ENCODE data around the gene FRMPD1. TPM values are rescaled to one million over a fixed set of nuclear protein-coding genes. Genes with fewer than 3 reads are reported as not detected.

FRMPD1 gene
- total RNA-seq, 1 experiment from 2014 or later: 0.26 TPM

- TF ChIP-seq MXD4 (CRISPR knock-in tag; IDR thresholded peaks at IDR 0.05; ENCODE audit: borderline replicate concordance) (no peak), HMGA2 (CRISPR knock-in tag; IDR thresholded peaks at IDR 0.05) (no peak), PRDM15 (CRISPR knock-in tag; IDR thresholded peaks at IDR 0.05) (no peak)
- no peaks in the 10 kb centered on the region for H3K36me3 Mint-ChIP-seq
- H3K27me3 Mint-ChIP-seq (ENCODE audit: low read depth): no peaks in the 10 kb centered on the region
- no peak overlapping the region for H3K4me3 Mint-ChIP-seq
- H3K4me1 Mint-ChIP-seq: peaks cover 9% of the 10 kb centered on the region
- ATAC-seq (no peak), DNase-seq (ENCODE audit: low spot score) (no peak)
- CTCF ChIA-PET: interaction anchor here (0.7 kb wide), 1 partner anchor 285 kb away, joined by 4 read pairs; no protein-coding TSS in a partner anchor
- no peak overlapping the region for H3K27ac Mint-ChIP-seq
- H3K9me3 Mint-ChIP-seq: peaks cover 15% of the 10 kb centered on the region
- POLR2A ChIA-PET: no interaction called here
Measured at GRCh38 chr9:37696528-37696927, 45.8 kb downstream of the FRMPD1 start.

- ATAC-seq (no peak), DNase-seq (ENCODE audit: low spot score) (no peak)
- no peaks in the 10 kb centered on the region for H3K27me3 Mint-ChIP-seq (ENCODE audit: low read depth)
- TF ChIP-seq E2F5 (CRISPR knock-in tag; IDR thresholded peaks at IDR 0.05) (no peak), ZNF423 (CRISPR knock-in tag; IDR thresholded peaks at IDR 0.05) (no peak), PRRX2 (CRISPR knock-in tag; IDR thresholded peaks at IDR 0.05) (no peak), ATF2 (CRISPR knock-in tag; IDR thresholded peaks at IDR 0.05; ENCODE audit: borderline replicate concordance, low read depth) (no peak)
- CTCF ChIA-PET: no interaction called here
- H3K4me3 Mint-ChIP-seq: no peak overlapping the region
- no peaks in the 10 kb centered on the region for H3K36me3 Mint-ChIP-seq
- POLR2A ChIA-PET: no interaction called here
- no peak overlapping the region for H3K27ac Mint-ChIP-seq
- H3K9me3 Mint-ChIP-seq: peaks cover 9% of the 10 kb centered on the region
- peaks cover 9% of the 10 kb centered on the region for H3K4me1 Mint-ChIP-seq
Measured at GRCh38 chr9:37700131-37700530, 49.4 kb downstream of the FRMPD1 start.

- CTCF ChIA-PET: no interaction called here
- TF ChIP-seq ZBTB43 (CRISPR knock-in tag; IDR thresholded peaks at IDR 0.05) (no peak), RELA (CRISPR knock-in tag; IDR thresholded peaks at IDR 0.05; ENCODE audit: borderline replicate concordance) (no peak), ZNF317 (CRISPR knock-in tag; IDR thresholded peaks at IDR 0.05; ENCODE audit: borderline replicate concordance, low read depth) (no peak), PRDM15 (CRISPR knock-in tag; IDR thresholded peaks at IDR 0.05) (no peak)
- POLR2A ChIA-PET: no interaction called here
- Mint-ChIP-seq H3K9me3 (0 out of 2 replicates have a peak, but pooled peaks cover under 1% of the 10 kb centered on the region), H3K27ac (no peak overlapping the region), H3K36me3 (no peaks in the 10 kb centered on the region), H3K4me3 (no peak overlapping the region), H3K4me1 (peaks cover 9% of the 10 kb centered on the region), H3K27me3 (ENCODE audit: low read depth) (no peaks in the 10 kb centered on the region)
- DNase-seq (ENCODE audit: low spot score) (no peak), ATAC-seq (no peak)
Measured at GRCh38 chr9:37700900-37701299, 50.1 kb downstream of the FRMPD1 start.
